Measurements from ENCODE around the gene MYH14.

The MYH14 gene

GRCh38 chr19:50287331-50287730 is 83.9 kb downstream of the MYH14 start:
- no peak overlapping the region for H3K4me3 ChIP-seq (ENCODE audit: low read length)
- TF ChIP-seq CTCF (conservative IDR thresholded peaks at IDR 0.05; ENCODE audit: low read depth, low read length), result no peak
- DNase-seq (ENCODE audit: low read depth), result no peak

GRCh38 chr19:50288954-50289353 is 85.5 kb downstream of the MYH14 start:
- TF ChIP-seq CTCF (conservative IDR thresholded peaks at IDR 0.05; ENCODE audit: low read depth, low read length), result no peak
- no peak for DNase-seq (ENCODE audit: low read depth)
- no peak overlapping the region for H3K4me3 ChIP-seq (ENCODE audit: low read length)

- H3K4me3 ChIP-seq (ENCODE audit: low read length), result no peak overlapping the region
- TF ChIP-seq CTCF (conservative IDR thresholded peaks at IDR 0.05; ENCODE audit: low read depth, low read length), result no peak
- no peak for DNase-seq (ENCODE audit: low read depth)
These were observed 86.6 kb downstream of the MYH14 start for GRCh38 chr19:50290011-50290410.

GRCh38 chr19:50290775-50291174 is 87.4 kb downstream of the MYH14 start:
- no peak for TF ChIP-seq CTCF (conservative IDR thresholded peaks at IDR 0.05; ENCODE audit: low read depth, low read length)
- DNase-seq (ENCODE audit: low read depth), result no peak
- no peak overlapping the region for H3K4me3 ChIP-seq (ENCODE audit: low read length)

GRCh38 chr19:50292216-50292827 is 88.9 kb downstream of the MYH14 start:
- no peak for TF ChIP-seq CTCF (conservative IDR thresholded peaks at IDR 0.05; ENCODE audit: low read depth, low read length)
- DNase-seq (ENCODE audit: low read depth), result no peak
- H3K4me3 ChIP-seq (ENCODE audit: low read length), result no peak overlapping the region

GRCh38 chr19:50293263-50294004 is 90.0 kb downstream of the MYH14 start:
- no peak for TF ChIP-seq CTCF (conservative IDR thresholded peaks at IDR 0.05; ENCODE audit: low read depth, low read length)
- H3K4me3 ChIP-seq (ENCODE audit: low read length), result no peak overlapping the region
- DNase-seq (ENCODE audit: low read depth), result no peak

GRCh38 chr19:50300051-50300450 is 96.6 kb downstream of the MYH14 start:
- no peak for TF ChIP-seq CTCF (conservative IDR thresholded peaks at IDR 0.05; ENCODE audit: low read depth, low read length)
- DNase-seq (ENCODE audit: low read depth), result no peak
- H3K4me3 ChIP-seq (ENCODE audit: low read length), result no peak overlapping the region

Data from retinal pigment epithelial cell (primary cell).